GM12878 (cell line): ENCODE measurements around the gene PITPNM3. TPM values are rescaled to one million over a fixed set of nuclear protein-coding genes. Genes with fewer than 3 reads are reported as not detected.

Experiments
- ATAC-seq: fragments of 200-7000 bp; cut with Tn5 transposase; 3 replicates; pipeline ENCODE4 v1.9.1; 2020; ENCODE audit warnings: mild to moderate bottlenecking, moderate library complexity
- BruUV-seq: library from RNA; stranded (reverse); fragments of 400-500 nt; replicated peaks from 2 replicates; lab custom pipeline; 2021; lab: Mats Ljungman, UMichigan
- CTCF ChIA-PET: fragments of 300-600 bp; sonication (Branson Sonifier 250); formaldehyde crosslinking; extraction: SDS; loops from one replicate; lab custom pipeline; 2021; ENCODE audit warnings: inconsistent platforms; lab: Yijun Ruan, JAX
- POLR2A ChIA-PET: fragments of 350-600 bp; formaldehyde crosslinking; extraction: SDS; loops from one replicate; lab custom pipeline; 2021; ENCODE audit warnings: inconsistent platforms; lab: Charles Lee
- RAD21 ChIA-PET: fragments of 300-600 bp; sonication (Branson Sonifier 250); formaldehyde crosslinking; loops from one replicate; lab custom pipeline; 2023; ENCODE audit warnings: antibody characterized with exemption; ENCODE audit not compliant: unreplicated experiment; lab: Charles Lee
- SMC1A ChIA-PET: fragments of 300-600 bp; sonication (Branson Sonifier 250); formaldehyde crosslinking; loops from one replicate; lab custom pipeline; 2023; ENCODE audit not compliant: unreplicated experiment, uncharacterized antibody; lab: Charles Lee
- DNase-seq: peaks from one replicate; pipeline ENCODE4 v3.0.0-alpha.2; 2011; ENCODE audit warnings: low read depth, low spot score
- FAIRE-seq: peaks from 3 replicates; lab custom pipeline; 2011; peaks lifted over from hg19 to GRCh38; lab: Jason Lieb, UNC
- H2AFZ ChIP-seq: 2 replicates; pipeline ENCODE4 v1.6.0; 2011; ENCODE audit warnings: low read depth, low read length, control low read depth; ENCODE audit not compliant: control insufficient read depth
- H3K27ac ChIP-seq: 2 replicates; pipeline ENCODE4 v1.5.1; 2011; ENCODE audit warnings: control low read depth; ENCODE audit not compliant: control insufficient read depth, insufficient read depth
- H3K27me3 ChIP-seq, 2 experiments: replicated peaks in 1 of 2; 2 replicates each; pipeline versions ENCODE4 v1.6.0 to v1.6.1; 2011; ENCODE audit warnings: low read length in 1 of 2; ENCODE audit not compliant: control insufficient read depth in 2 of 2, insufficient read depth in 2 of 2
- H3K36me3 ChIP-seq, 2 experiments: 2 replicates each; pipeline ENCODE4 v1.5.1; 2011; ENCODE audit warnings: low read length in 1 of 2; ENCODE audit not compliant: control insufficient read depth in 2 of 2, insufficient read depth in 2 of 2
- H3K4me1 ChIP-seq: 2 replicates; pipeline ENCODE4 v1.6.1; 2011; ENCODE audit warnings: mild to moderate bottlenecking, low read length, moderate library complexity, mixed read lengths; ENCODE audit not compliant: control insufficient read depth, insufficient read depth
- H3K4me2 ChIP-seq: 2 replicates; pipeline ENCODE4 v1.6.0; 2011; ENCODE audit warnings: control low read depth; ENCODE audit not compliant: control insufficient read depth, insufficient read depth
- H3K4me3 ChIP-seq: fragments of 200-600 bp; sonication (generic); 2 replicates; pipeline ENCODE4 v1.5.1; 2016
- H3K79me2 ChIP-seq: 2 replicates; pipeline ENCODE4 v1.6.0; 2011; ENCODE audit warnings: low read length; ENCODE audit not compliant: control insufficient read depth, insufficient read depth
- H3K9ac ChIP-seq: 2 replicates; pipeline ENCODE4 v1.8.0; 2011; ENCODE audit warnings: low read length, control low read depth, mixed read lengths; ENCODE audit not compliant: control insufficient read depth, insufficient read depth
- H3K9me3 ChIP-seq: replicated peaks from 3 replicates; pipeline ENCODE4 v1.5.1; 2011; ENCODE audit warnings: mild to moderate bottlenecking, low read length; ENCODE audit not compliant: control insufficient read depth, insufficient read depth
- H4K20me1 ChIP-seq: 2 replicates; pipeline ENCODE4 v1.6.0; 2011; ENCODE audit not compliant: control insufficient read depth, insufficient read depth
- BMI1 ChIP-seq: fragments of 450-650 bp; IDR thresholded peaks from 2 replicates; pipeline ENCODE4 v1.6.1; 2016; ENCODE audit warnings: mild to moderate bottlenecking, moderate library complexity, borderline replicate concordance
- CBX3 ChIP-seq: fragments of 200-600 bp; sonication (generic); IDR thresholded peaks from 2 replicates; pipeline ENCODE4 v1.6.1; 2016; ENCODE audit warnings: low read depth, borderline replicate concordance
- HSF1 ChIP-seq: fragments of 150-350 bp; IDR thresholded peaks from 2 replicates; pipeline ENCODE4 v1.6.1; 2014; ENCODE audit warnings: mild to moderate bottlenecking, low read depth, low read length
- JUND ChIP-seq: IDR thresholded peaks from 2 replicates; pipeline ENCODE4 v1.6.1; 2012; ENCODE audit warnings: low read depth, mild to moderate bottlenecking, low read length, improper control_type of control experiment, moderate library complexity
- LARP7 ChIP-seq: fragments of 450-650 bp; IDR thresholded peaks from 2 replicates; pipeline ENCODE4 v1.6.1; 2017; ENCODE audit warnings: mild to moderate bottlenecking
- MLLT1 ChIP-seq: fragments of 450-650 bp; IDR thresholded peaks from 2 replicates; pipeline ENCODE4 v1.6.1; 2016; ENCODE audit warnings: mild to moderate bottlenecking
- MYB ChIP-seq: fragments of 150-350 bp; IDR thresholded peaks from 2 replicates; pipeline ENCODE4 v1.6.1; 2014; ENCODE audit warnings: mild to moderate bottlenecking, low read depth, low read length, borderline replicate concordance
- NFXL1 ChIP-seq: fragments of 450-650 bp; IDR thresholded peaks from 2 replicates; pipeline ENCODE4 v1.6.1; 2017; ENCODE audit warnings: antibody characterized with exemption, mild to moderate bottlenecking, borderline replicate concordance
- NFYA ChIP-seq: IDR thresholded peaks from 2 replicates; pipeline ENCODE4 v1.6.1; 2011; ENCODE audit warnings: low read depth, mild to moderate bottlenecking, low read length, improper control_type of control experiment, borderline replicate concordance
- POLR2A ChIP-seq: IDR thresholded peaks from 2 replicates; pipeline ENCODE4 v1.6.1; 2011; ENCODE audit warnings: low read depth, mild to moderate bottlenecking, low read length
- REST ChIP-seq: IDR thresholded peaks from 2 replicates; pipeline ENCODE4 v1.6.1; 2012; ENCODE audit warnings: mild to moderate bottlenecking, low read depth, low read length
- WGBS: methylation state at CpG from one replicate; pipeline ENCODE4 v1.1.6; 2016; ENCODE audit warnings: low lambda C conversion rate; ENCODE audit not compliant: insufficient replicate concordance, insufficient coverage; ENCODE audit errors: missing lambda C conversion rate; 5-methylcytosine and 5-hydroxymethylcytosine counted together
- in situ Hi-C: fragments of 300-500 bp; cut with MboI; formaldehyde crosslinking; loops from 9 replicates; pipeline ENCODE4 v1.14.3; 2018; ENCODE audit warnings: mixed read lengths
- intact Hi-C: fragments of 100-400 bp; cut with micrococcal nuclease; formaldehyde crosslinking; loops from one replicate; pipeline ENCODE4 v1.14.2; 2022; ENCODE audit not compliant: unreplicated experiment
- polyA plus RNA-seq, 11 experiments: library from polyadenylated mRNA; depleted of rRNA in 4 of 11; unstranded in 6 of 11; stranded (reverse) in 5 of 11; fragments of >200 nt; fragmentation: Nextera tagmentation in 4 of 11; fragmentation: Illumina TruSeq in 1 of 11; extraction: Ambion mirVana in 4 of 11; extraction: Trizol in 1 of 11; gene quantifications; 1 replicate in 1 of 11; 2 replicates in 10 of 11; pipeline versions ENCODE4 v1.2.1 to v1.2.3, GENCODE V29; 2011 to 2016; ENCODE audit warnings: inconsistent platforms in 2 of 11, missing spikeins in 2 of 11, low read depth in 1 of 11
- total RNA-seq, 4 experiments: library from RNA; depleted of rRNA in 3 of 4; stranded (reverse); fragments of >200 nt in 3 of 4; fragmentation: Illumina TruSeq in 1 of 4; extraction: Trizol in 1 of 4; gene quantifications; 2 replicates each; pipeline versions ENCODE4 v1.2.1 to v1.2.3, GENCODE V29; 2013 to 2021
- TF ChIP-seq, protein P1 (sequence below): fragments of 450-650 bp; IDR thresholded peaks from 2 replicates; pipeline ENCODE4 v1.6.1; 2018; ENCODE audit warnings: borderline replicate concordance, mild to moderate bottlenecking; ENCODE audit not compliant: partially characterized antibody
- TF ChIP-seq, protein P2 (sequence below): fragments of 450-650 bp; conservative IDR thresholded peaks from 2 replicates; pipeline ENCODE4 v1.6.1; 2017; ENCODE audit warnings: mild to moderate bottlenecking, moderate library complexity

PITPNM3 gene
- total and polyA plus RNA-seq, 10 of the 15 experiments (the other 5 are each of a cell fraction or from before 2014, with no cell fraction given): 0.02 to 0.49 (median 0.19) TPM; not detected in 1

DNA sequence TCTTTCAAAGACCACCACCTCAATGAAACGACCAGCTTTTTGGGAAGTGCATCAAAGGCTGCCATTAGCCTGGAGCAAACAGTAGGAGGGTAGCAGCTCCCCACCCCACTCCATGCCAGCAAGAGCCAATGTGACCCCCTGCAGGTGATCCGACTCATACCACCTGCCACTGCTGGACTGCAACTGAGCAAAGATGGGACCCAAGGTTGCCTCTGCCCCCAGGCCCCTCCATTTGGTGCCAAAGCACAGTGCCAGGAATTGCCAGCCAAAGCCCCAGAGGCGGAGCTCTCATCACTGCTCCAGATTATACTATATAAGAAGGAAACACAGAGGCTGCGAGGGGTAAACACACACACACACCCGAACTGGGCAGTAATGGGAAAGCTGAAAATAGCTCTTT, 8.3 kb downstream of the PITPNM3 start:
- WGBS: 12% methylated on average over 5 of the region's 5 CpGs
- in situ Hi-C loops: no loop called here
- Histone ChIP-seq H3K36me3 (no peaks in the 10 kb centered on the region), H3K9ac (no peak overlapping the region), H4K20me1 (no peaks in the 10 kb centered on the region), H3K9me3 (no peaks in the 10 kb centered on the region), H3K4me1 (peaks cover 15% of the 10 kb centered on the region), H3K27ac (no peak overlapping the region), H3K27me3 (no peaks in the 10 kb centered on the region; a peak in 1 of 4 replicates), H3K4me2 (peak overlapping the region; percentile 85), H2AFZ (peak overlapping the region; percentile 80; the same call in 1 of the 2 replicates), H3K4me3 (no peak overlapping the region), H3K79me2 (no peaks in the 10 kb centered on the region)
- ChIA-PET RAD21 (no interaction called here), SMC1A (interaction anchor here (0.5 kb wide), 1 partner anchor 18 kb away, joined by 3 read pairs; no protein-coding TSS in a partner anchor), CTCF (interaction anchor here (0.6 to 0.9 kb wide), 2 partner anchors 73 to 75 kb away, joined by 3 to 4 read pairs; no protein-coding TSS in a partner anchor), POLR2A (no interaction called here)
- ATAC-seq: no peak
- intact Hi-C loops: no loop called here
- no peak for DNase-seq
- no peak for FAIRE-seq
- no TSS peak for BruUV-seq
- TF ChIP-seq JUND: no peak
- no peak for TF ChIP-seq POLR2A
- TF ChIP-seq MLLT1: no peak
- TF ChIP-seq, protein P1, sequence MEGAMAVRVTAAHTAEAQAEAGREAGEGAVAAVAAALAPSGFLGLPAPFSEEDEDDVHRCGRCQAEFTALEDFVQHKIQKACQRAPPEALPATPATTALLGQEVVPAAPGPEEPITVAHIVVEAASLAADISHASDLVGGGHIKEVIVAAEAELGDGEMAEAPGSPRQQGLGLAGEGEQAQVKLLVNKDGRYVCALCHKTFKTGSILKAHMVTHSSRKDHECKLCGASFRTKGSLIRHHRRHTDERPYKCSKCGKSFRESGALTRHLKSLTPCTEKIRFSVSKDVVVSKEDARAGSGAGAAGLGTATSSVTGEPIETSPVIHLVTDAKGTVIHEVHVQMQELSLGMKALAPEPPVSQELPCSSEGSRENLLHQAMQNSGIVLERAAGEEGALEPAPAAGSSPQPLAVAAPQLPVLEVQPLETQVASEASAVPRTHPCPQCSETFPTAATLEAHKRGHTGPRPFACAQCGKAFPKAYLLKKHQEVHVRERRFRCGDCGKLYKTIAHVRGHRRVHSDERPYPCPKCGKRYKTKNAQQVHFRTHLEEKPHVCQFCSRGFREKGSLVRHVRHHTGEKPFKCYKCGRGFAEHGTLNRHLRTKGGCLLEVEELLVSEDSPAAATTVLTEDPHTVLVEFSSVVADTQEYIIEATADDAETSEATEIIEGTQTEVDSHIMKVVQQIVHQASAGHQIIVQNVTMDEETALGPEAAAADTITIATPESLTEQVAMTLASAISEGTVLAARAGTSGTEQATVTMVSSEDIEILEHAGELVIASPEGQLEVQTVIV: no peak
- TF ChIP-seq MYB: no peak
- no peak for TF ChIP-seq BMI1
- TF ChIP-seq NFYA: no peak
- no peak for TF ChIP-seq REST
- TF ChIP-seq HSF1: no peak
- TF ChIP-seq, protein P2, sequence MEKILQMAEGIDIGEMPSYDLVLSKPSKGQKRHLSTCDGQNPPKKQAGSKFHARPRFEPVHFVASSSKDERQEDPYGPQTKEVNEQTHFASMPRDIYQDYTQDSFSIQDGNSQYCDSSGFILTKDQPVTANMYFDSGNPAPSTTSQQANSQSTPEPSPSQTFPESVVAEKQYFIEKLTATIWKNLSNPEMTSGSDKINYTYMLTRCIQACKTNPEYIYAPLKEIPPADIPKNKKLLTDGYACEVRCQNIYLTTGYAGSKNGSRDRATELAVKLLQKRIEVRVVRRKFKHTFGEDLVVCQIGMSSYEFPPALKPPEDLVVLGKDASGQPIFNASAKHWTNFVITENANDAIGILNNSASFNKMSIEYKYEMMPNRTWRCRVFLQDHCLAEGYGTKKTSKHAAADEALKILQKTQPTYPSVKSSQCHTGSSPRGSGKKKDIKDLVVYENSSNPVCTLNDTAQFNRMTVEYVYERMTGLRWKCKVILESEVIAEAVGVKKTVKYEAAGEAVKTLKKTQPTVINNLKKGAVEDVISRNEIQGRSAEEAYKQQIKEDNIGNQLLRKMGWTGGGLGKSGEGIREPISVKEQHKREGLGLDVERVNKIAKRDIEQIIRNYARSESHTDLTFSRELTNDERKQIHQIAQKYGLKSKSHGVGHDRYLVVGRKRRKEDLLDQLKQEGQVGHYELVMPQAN: no peak
- TF ChIP-seq LARP7: no peak
- no peak for TF ChIP-seq NFXL1
- no peak for TF ChIP-seq CBX3
